ELF-1 (cell line): ENCODE measurements around the gene STPG4.
A peak's percentile ranks its signal among the peaks of the same experiment; 100 is the strongest.
"Not testable (repeated sequence)": the region's sequence is repeated elsewhere in the genome, so short reads cannot be mapped to it uniquely, and the experiment has no call there.

Source experiments
- DNase-seq: peaks from one replicate; pipeline ENCODE4 v3.0.0-alpha.2; 2016; ENCODE audit warnings: low read depth, low spot score

STPG4 gene

GRCh38 chr2:47173986-47174732, 19.1 kb upstream of the STPG4 start:
- DNase-seq: no peak

GRCh38 chr2:47172922-47173695, 18.0 kb upstream of the STPG4 start:
- no peak for DNase-seq

DNA sequence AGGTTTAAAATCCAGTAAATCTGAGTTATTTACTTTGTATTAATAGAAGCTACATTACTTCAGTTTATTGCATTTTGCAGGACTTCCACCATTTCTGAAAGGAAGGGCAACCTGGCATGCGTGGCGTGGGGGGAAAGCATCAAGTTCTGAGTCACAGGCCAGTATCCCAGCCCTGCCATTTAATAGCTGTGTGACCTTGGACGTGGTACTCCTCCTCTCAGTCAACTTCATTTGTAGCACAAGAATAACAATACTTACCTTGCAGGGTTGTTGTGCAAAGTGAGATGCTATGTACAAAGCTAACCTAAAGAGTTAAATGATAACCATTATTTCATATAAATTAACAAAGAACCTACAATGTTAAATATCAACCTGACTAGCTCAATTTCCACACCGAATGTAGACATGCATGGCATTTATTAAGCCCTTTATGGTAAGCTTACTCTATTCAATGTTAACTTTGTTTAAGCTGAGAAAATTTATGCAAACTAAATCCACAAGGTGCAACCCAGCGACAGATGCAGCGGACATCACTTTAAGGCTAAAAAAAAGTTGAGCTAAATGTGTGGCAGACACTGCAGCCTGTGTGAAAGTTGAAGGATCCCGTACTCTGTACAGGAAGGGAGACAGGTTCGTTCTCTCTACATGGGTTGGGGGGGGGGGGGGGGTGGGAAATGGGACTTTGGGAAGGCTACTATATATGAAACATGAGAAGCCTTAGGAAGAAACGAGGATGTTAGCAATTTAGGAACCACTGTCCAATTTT, 17.2 kb upstream of the STPG4 start:
- DNase-seq: no peak

GRCh38 chr2:47169784-47170183, 14.7 kb upstream of the STPG4 start:
- no peak for DNase-seq

DNA sequence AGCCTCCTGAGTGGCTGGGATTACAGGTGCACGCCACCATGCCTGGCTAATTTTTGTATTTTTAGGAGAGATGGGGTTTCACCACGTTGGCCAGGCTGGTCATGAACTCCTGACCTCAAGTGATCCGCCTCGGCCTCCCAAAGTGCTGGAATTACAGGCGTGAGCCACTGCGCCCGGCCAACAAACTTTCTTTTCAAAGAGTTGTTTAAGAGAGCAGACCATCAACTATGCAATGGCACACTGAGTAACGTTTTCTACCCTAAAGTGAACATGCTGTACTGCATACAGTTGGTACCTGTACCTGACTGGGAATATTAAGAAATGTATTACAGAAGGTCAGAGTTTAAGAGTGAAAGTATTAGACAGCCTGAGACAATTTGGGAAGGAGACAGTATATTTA, 13.8 kb upstream of the STPG4 start:
- DNase-seq: not testable (repeated sequence)

GRCh38 chr2:47167149-47167548, 12.0 kb upstream of the STPG4 start:
- DNase-seq: no peak

DNA sequence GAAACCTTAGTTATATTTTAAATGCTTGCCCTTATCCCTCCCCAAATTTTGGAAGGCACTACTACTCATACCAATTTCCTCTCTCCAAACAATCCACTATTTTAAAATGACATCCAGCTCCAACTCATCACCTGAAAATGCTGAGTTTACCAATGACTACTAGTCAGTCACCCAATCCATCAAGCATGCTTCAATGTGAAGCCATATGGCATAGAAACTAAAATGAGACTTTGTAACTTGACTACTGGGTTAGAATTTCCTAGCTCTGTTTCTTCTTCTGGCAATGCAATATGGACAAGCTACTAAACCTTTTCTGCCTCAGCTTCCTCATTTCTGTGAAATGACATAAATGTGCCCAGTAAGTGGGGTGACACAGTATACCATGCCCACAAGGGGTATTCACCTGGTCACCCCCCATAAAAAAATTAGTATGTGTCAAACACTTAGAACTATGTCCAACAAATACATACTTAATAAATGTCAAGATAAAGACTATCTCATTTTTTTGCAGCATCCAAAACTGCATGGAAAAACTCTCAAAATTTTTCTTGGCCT, 10.0 kb upstream of the STPG4 start:
- DNase-seq: no peak

- DNase-seq: no peak
Observed at GRCh38 chr2:47162780-47163179, 7.7 kb upstream of the STPG4 start.

GRCh38 chr2:47161475-47161874, 6.4 kb upstream of the STPG4 start:
- DNase-seq: no peak

DNA sequence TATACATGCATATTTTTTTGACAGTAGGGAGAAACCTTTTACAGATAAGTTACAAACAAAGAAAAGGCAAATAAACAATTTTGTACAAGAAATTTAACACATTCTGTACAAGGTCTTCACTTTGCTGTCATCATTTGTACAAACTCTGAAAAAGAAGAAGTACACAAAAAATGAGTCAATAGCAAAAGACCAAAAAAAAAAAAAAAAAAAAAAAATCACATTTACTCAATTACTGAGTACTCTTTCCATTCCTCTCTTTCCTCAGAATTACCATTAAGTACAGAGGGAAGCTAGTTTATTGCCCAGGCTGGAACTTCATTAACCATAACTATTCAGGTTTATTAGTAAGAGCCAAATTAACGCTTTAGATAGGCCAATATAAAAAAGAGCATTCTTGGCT, 5.6 kb upstream of the STPG4 start:
- DNase-seq: no peak

- no peak for DNase-seq
Observed at GRCh38 chr2:47160211-47160610, 5.1 kb upstream of the STPG4 start.

GRCh38 chr2:47159627-47160026, 4.5 kb upstream of the STPG4 start:
- DNase-seq: no peak

GRCh38 chr2:47158576-47158975, 3.5 kb upstream of the STPG4 start:
- DNase-seq: no peak

GRCh38 chr2:47152803-47153202, 2.3 kb downstream of the STPG4 start:
- DNase-seq: no peak

GRCh38 chr2:47150175-47150574, 4.9 kb downstream of the STPG4 start:
- DNase-seq: no peak

DNA sequence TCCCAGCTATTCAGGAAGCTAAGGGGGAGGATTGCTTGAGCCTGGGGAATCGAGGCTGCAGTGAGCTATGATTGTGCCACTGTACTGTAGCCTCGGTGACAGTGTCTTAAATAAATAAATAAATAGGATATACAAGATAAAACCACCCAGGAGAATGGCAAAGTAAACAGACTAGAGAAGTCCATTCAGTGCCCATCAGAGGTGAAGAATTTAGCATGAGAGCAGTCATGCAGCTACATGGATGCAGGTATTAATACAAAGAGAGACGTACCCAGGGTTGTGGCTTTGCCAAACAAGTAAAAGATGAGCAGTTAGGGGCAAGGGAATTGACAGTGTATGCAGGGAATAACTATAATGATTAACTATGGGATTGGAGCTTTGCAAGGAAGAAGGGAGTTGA, 8.1 kb downstream of the STPG4 start:
- DNase-seq: no peak

DNA sequence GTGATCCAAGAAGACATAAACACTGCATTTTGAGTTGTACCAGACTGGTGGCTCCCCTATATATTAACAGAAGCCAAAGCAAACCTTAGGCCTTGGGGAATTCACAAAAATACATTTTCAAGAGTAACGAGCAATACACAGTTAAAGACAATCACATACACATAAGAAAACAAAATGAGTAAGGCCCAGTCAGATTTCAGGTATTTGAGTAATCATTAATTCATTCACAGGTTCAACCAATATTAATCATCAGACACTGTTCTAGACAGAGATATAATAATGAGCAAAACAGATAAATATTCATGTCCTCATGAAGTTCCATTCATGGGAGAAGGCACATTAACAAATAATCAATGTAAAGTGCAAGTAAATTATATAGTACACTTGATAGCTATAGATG, 9.6 kb downstream of the STPG4 start:
- DNase-seq: no peak

- DNase-seq: no peak
Observed at GRCh38 chr2:47141520-47141919, 13.6 kb downstream of the STPG4 start.

DNA sequence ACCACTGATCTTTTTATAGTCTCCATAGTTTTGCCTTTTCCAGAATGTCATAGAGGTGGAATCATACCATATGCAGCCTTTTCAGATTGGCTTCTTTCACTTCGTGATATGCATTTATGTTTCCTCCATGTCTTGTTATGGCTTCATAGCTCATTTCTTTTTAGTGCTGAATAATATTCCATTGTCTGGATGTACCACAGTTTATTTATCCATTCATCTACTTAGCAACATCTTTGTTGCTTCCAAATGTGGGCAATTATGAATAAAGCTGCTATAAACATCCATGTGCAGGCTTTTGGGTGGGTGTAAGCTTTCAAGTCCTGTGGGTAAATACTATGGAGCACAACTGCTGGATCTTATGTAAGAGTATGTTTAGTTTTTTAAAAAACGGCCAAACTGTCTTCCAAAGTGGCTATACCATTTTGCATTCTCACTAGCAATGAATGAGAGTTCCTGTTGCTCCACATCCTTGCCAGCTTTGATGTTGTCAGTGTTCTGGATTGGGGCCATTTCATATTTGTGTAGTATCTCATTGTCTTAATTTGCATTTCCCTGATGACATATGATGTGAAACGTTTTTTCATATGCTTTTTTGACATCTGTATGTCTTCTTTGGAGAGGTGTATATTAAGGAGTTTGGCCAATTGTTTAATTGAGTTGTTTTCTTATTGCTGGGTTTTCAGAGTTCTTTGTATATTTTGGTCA, 20.6 kb downstream of the STPG4 start:
- no peak for DNase-seq

- no peak for DNase-seq
Observed at GRCh38 chr2:47133046-47133445, 22.1 kb downstream of the STPG4 start.

DNA sequence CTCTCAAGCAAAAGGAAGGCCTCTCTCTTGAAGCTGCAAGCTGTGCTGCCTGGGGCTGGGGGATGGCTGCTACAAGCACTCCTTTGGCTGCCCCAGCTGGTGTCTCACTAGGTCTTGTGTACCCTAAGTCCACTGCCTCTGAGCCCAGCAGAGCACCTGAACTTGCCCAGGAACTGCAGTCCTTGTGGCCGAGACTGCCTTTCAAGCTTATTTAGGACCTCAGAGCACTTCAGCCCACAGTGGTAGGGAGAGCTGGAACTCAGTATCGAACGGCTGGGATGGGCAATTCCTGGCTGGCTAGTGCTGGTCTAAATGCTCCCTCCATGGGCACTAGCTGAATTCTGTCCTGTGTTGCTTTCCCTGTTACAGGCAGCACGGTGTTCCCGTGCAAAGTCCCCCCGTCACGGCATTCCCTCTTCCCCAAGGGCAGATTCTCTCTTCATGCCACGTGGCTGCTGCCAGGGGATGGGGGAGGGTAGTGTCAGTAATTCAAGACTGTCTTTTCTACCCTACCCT, 25.9 kb downstream of the STPG4 start:
- peak; percentile 46 for DNase-seq
